Thoracic aorta (tissue), 2 donors: Measurements from ENCODE around the gene HCRTR2. TPM values are rescaled to one million over a fixed set of nuclear protein-coding genes. Genes with fewer than 3 reads are reported as not detected.

Experiments
- ATAC-seq: fragments of 150-250 bp; one replicate; pipeline ENCODE4 v1.8.0; 2017; ENCODE audit warnings: low read depth; ENCODE audit not compliant: insufficient number of reproducible peaks, low FRiP score
- DNase-seq: peaks from one replicate; pipeline ENCODE4 v3.0.0-alpha.2; 2020; ENCODE audit warnings: low spot score
- H3K27ac ChIP-seq, 2 donors: fragments of 200-600 bp; sonication (generic); 1 replicate in 1 of 2; 2 replicates in 1 of 2; pipeline ENCODE4 v1.5.1; 2016; ENCODE audit warnings: mild to moderate bottlenecking in 2 of 2, moderate library complexity in 2 of 2
- H3K27me3 ChIP-seq: fragments of 200-600 bp; sonication (generic); replicated peaks from 2 replicates; pipeline ENCODE4 v1.6.0; 2016; ENCODE audit warnings: mild to moderate bottlenecking; ENCODE audit not compliant: insufficient read depth
- H3K36me3 ChIP-seq: fragments of 200-600 bp; sonication (generic); one replicate; pipeline ENCODE4 v1.5.1; 2016
- H3K4me1 ChIP-seq, 2 donors: fragments of 200-600 bp; sonication (generic); 1 replicate in 1 of 2; 2 replicates in 1 of 2; pipeline versions ENCODE4 v1.5.1 to v1.6.0; 2016; ENCODE audit warnings: low read depth in 2 of 2, mild to moderate bottlenecking in 1 of 2; ENCODE audit not compliant: control insufficient read depth in 1 of 2
- H3K4me3 ChIP-seq: fragments of 200-600 bp; sonication (generic); 2 replicates; pipeline ENCODE4 v1.5.1; 2016; ENCODE audit warnings: mild to moderate bottlenecking
- H3K9me3 ChIP-seq: fragments of 200-600 bp; sonication (generic); 2 replicates; pipeline ENCODE4 v1.5.1; 2016
- total RNA-seq, 2 donors: library from RNA; depleted of rRNA; stranded (reverse); fragments of >200 nt; gene quantifications; one replicate each; pipeline versions ENCODE4 v1.1.0 to v1.2.3, GENCODE V29; 2016
- TF ChIP-seq, protein P1 (sequence below): fragments of 200-600 bp; sonication (generic); IDR thresholded peaks from one replicate; pipeline ENCODE4 v1.5.1; 2019; ENCODE audit warnings: antibody characterized with exemption

HCRTR2 gene
- total RNA-seq, 2 donors from 2014 or later, result not detected

DNA sequence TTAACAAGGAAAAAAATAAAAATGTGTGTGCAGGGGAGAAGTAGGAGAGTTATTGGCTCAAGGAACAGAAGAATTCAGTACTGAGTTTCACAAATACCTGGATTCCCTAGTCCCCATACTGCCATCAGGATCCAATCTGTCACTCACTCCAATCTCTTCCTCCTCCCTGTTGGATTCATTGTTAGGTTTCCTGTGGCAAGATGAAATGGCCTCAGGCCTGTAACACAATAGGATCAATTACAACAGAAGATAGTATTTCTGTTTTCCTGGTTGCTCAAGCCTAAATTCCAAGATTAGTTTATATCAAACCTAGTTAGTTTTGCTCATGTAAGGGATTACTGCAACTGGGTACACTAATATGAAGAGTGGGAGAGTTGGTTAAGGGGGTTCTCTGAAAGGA is 24.4 kb downstream of the HCRTR2 start:
- Histone ChIP-seq H3K36me3 (no peaks in the 10 kb centered on the region), H3K4me3 (no peak overlapping the region), H3K4me1 (no peaks in the 10 kb centered on the region), H3K27me3 (no peaks in the 10 kb centered on the region), H3K9me3 (no peaks in the 10 kb centered on the region), H3K27ac (no peak overlapping the region)
- ATAC-seq (no peak), DNase-seq (no peak)
- TF ChIP-seq, protein P1, sequence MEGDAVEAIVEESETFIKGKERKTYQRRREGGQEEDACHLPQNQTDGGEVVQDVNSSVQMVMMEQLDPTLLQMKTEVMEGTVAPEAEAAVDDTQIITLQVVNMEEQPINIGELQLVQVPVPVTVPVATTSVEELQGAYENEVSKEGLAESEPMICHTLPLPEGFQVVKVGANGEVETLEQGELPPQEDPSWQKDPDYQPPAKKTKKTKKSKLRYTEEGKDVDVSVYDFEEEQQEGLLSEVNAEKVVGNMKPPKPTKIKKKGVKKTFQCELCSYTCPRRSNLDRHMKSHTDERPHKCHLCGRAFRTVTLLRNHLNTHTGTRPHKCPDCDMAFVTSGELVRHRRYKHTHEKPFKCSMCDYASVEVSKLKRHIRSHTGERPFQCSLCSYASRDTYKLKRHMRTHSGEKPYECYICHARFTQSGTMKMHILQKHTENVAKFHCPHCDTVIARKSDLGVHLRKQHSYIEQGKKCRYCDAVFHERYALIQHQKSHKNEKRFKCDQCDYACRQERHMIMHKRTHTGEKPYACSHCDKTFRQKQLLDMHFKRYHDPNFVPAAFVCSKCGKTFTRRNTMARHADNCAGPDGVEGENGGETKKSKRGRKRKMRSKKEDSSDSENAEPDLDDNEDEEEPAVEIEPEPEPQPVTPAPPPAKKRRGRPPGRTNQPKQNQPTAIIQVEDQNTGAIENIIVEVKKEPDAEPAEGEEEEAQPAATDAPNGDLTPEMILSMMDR, result no peak

DNA sequence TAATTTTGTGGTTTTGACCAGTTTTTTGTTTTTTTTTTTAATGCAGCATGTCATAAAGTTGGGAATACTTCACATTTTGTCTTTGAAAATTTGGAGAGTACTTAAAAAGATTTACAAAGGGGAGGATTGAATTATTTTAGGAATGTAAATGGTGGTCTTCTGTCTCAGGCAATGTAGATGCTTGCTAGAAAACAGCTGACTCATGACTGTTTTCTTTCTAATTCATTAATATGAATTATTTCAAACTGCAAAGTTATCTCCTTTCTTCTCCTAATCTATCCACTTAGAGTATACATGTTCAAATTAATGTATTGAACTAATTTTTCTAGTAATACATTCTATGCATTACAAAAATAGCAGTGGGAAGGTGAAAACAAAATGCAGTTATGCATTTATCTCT is 24.9 kb downstream of the HCRTR2 start:
- no peak for ATAC-seq
- no peak overlapping the region for H3K27ac ChIP-seq
- DNase-seq, result no peak

DNA sequence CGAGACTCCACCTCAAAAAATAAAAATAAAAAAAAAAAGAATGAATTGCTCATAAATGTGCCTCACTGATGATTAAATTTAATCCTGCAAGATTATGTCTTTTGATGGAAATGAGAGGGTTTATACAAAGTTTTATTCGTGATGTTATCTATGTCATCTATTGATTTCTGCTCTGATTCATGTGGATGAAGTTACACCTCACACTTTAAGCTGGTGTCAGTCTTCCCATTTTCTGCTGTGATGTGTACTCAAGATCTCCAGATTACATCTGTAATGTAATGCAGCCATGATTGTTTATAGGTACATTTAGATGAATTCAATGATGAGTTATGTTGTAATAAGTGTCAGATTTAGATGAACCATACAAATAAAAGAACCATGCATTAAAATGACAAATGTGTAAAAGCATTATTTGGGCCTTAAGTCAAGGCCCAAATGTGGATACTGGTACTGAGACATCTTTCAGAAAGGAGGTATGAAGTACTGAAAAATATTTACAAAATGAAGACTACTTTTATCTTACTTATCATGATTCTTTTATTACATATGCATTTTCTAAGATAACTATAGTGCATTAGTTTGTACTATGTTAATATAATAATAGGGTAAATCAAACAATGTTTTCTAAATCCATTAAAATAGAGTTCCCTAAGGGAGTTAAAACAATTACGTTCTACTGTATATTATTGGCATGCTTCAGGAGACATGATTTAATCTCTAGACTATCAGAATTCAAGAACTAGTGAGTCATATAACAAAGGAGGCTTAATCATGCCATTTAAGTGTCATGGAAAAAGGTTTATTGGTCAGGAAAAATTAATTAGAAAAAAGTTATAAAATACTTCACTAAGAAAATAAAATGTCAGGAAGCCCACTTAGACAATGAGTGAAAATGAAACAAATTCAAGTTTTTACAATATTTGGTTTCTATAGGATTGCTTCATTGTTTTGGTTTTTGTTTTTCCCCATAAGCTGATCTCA is 34.5 kb downstream of the HCRTR2 start:
- TF ChIP-seq, protein P1, result no peak
- ATAC-seq (no peak), DNase-seq (no peak)
- H3K9me3 ChIP-seq, result no peaks in the 10 kb centered on the region
- no peak overlapping the region for H3K27ac ChIP-seq
- no peaks in the 10 kb centered on the region for H3K36me3 ChIP-seq
- no peaks in the 10 kb centered on the region for H3K27me3 ChIP-seq
- H3K4me3 ChIP-seq, result no peak overlapping the region
- H3K4me1 ChIP-seq, result no peaks in the 10 kb centered on the region

More for the DNA sequence above, 24.9 kb downstream of the HCRTR2 start:
- H3K36me3 ChIP-seq, result no peaks in the 10 kb centered on the region
- H3K4me3 ChIP-seq, result no peak overlapping the region
- TF ChIP-seq, protein P1, result no peak
- H3K4me1 ChIP-seq, result no peaks in the 10 kb centered on the region
- no peaks in the 10 kb centered on the region for H3K9me3 ChIP-seq
- no peaks in the 10 kb centered on the region for H3K27me3 ChIP-seq

- ATAC-seq (no peak), DNase-seq (no peak)
- Histone ChIP-seq H3K9me3 (no peaks in the 10 kb centered on the region), H3K4me3 (no peak overlapping the region), H3K27me3 (no peaks in the 10 kb centered on the region), H3K4me1 (no peaks in the 10 kb centered on the region), H3K27ac (no peak overlapping the region), H3K36me3 (no peaks in the 10 kb centered on the region)
- TF ChIP-seq, protein P1, result no peak
These were observed 36.6 kb downstream of the HCRTR2 start for GRCh38 chr6:55210952-55211351.

GRCh38 chr6:55212156-55212555 is 37.8 kb downstream of the HCRTR2 start:
- no peak overlapping the region for H3K4me3 ChIP-seq
- no peak overlapping the region for H3K27ac ChIP-seq
- TF ChIP-seq, protein P1, result no peak
- no peaks in the 10 kb centered on the region for H3K27me3 ChIP-seq
- H3K36me3 ChIP-seq, result no peaks in the 10 kb centered on the region
- ATAC-seq, result no peak
- no peaks in the 10 kb centered on the region for H3K4me1 ChIP-seq
- no peak for DNase-seq
- no peaks in the 10 kb centered on the region for H3K9me3 ChIP-seq
